ENCODE data around the gene PTPRN2.

- TF ChIP-seq, protein P1, sequence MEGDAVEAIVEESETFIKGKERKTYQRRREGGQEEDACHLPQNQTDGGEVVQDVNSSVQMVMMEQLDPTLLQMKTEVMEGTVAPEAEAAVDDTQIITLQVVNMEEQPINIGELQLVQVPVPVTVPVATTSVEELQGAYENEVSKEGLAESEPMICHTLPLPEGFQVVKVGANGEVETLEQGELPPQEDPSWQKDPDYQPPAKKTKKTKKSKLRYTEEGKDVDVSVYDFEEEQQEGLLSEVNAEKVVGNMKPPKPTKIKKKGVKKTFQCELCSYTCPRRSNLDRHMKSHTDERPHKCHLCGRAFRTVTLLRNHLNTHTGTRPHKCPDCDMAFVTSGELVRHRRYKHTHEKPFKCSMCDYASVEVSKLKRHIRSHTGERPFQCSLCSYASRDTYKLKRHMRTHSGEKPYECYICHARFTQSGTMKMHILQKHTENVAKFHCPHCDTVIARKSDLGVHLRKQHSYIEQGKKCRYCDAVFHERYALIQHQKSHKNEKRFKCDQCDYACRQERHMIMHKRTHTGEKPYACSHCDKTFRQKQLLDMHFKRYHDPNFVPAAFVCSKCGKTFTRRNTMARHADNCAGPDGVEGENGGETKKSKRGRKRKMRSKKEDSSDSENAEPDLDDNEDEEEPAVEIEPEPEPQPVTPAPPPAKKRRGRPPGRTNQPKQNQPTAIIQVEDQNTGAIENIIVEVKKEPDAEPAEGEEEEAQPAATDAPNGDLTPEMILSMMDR (IDR thresholded peaks at IDR 0.05) = no peak
- TF ChIP-seq ZFX (IDR thresholded peaks at IDR 0.05; ENCODE audit: borderline replicate concordance) = no peak
Observed at GRCh38 chr7:158094046-158094445, 493.6 kb downstream of the PTPRN2 start.
